Measurements from ENCODE around the gene FGD3.
A peak's percentile ranks its signal among the peaks of the same experiment; 100 is the strongest.

The FGD3 gene

GRCh38 chr9:93027750-93028149, 80.4 kb downstream of the FGD3 start:
- DNase-seq (ENCODE audit: low read depth in 2 of 2, low spot score in 1 of 2), result no peak

- DNase-seq (ENCODE audit: low read depth in 2 of 2, low spot score in 1 of 2), result peak; percentile 11 to 19
Observed at GRCh38 chr9:93028448-93029006, 81.2 kb downstream of the FGD3 start.

- DNase-seq (ENCODE audit: low read depth in 2 of 2, low spot score in 1 of 2), result no peak
Observed at GRCh38 chr9:93030642-93031628, 83.6 kb downstream of the FGD3 start.

GRCh38 chr9:93031629-93032430, 84.5 kb downstream of the FGD3 start:
- DNase-seq (ENCODE audit: low read depth in 2 of 2, low spot score in 1 of 2), result no peak

GRCh38 chr9:93032545-93032944, 85.2 kb downstream of the FGD3 start:
- no peak for DNase-seq (ENCODE audit: low read depth in 2 of 2, low spot score in 1 of 2)

GRCh38 chr9:93033531-93033930, 86.2 kb downstream of the FGD3 start:
- DNase-seq (ENCODE audit: low read depth in 2 of 2, low spot score in 1 of 2), result no peak

- no peak for DNase-seq (ENCODE audit: low read depth in 2 of 2, low spot score in 1 of 2)
Observed at GRCh38 chr9:93035106-93035660, 87.9 kb downstream of the FGD3 start.

- no peak for DNase-seq (ENCODE audit: low read depth in 2 of 2, low spot score in 1 of 2)
Observed at GRCh38 chr9:93035821-93036351, 88.6 kb downstream of the FGD3 start.

- no peak for DNase-seq (ENCODE audit: low read depth in 2 of 2, low spot score in 1 of 2)
Observed at GRCh38 chr9:93036887-93037475, 89.7 kb downstream of the FGD3 start.

- no peak for DNase-seq (ENCODE audit: low read depth in 2 of 2, low spot score in 1 of 2)
Observed at GRCh38 chr9:93037476-93037971, 90.2 kb downstream of the FGD3 start.

- no peak for DNase-seq (ENCODE audit: low read depth in 2 of 2, low spot score in 1 of 2)
Observed at GRCh38 chr9:93038918-93039317, 91.6 kb downstream of the FGD3 start.

GRCh38 chr9:93039456-93039855, 92.1 kb downstream of the FGD3 start:
- no peak for DNase-seq (ENCODE audit: low read depth in 2 of 2, low spot score in 1 of 2)

- DNase-seq (ENCODE audit: low read depth in 2 of 2, low spot score in 1 of 2), result no peak
Observed at GRCh38 chr9:93039976-93040375, 92.7 kb downstream of the FGD3 start.

GRCh38 chr9:93040409-93040808, 93.1 kb downstream of the FGD3 start:
- no peak for DNase-seq (ENCODE audit: low read depth in 2 of 2, low spot score in 1 of 2)

- DNase-seq (ENCODE audit: low read depth in 2 of 2, low spot score in 1 of 2), result no peak
Observed at GRCh38 chr9:93041108-93041802, 93.9 kb downstream of the FGD3 start.

GRCh38 chr9:93043122-93043521, 95.8 kb downstream of the FGD3 start:
- DNase-seq (ENCODE audit: low read depth in 2 of 2, low spot score in 1 of 2), result no peak

GRCh38 chr9:93045521-93045920, 98.2 kb downstream of the FGD3 start:
- no peak for DNase-seq (ENCODE audit: low read depth in 2 of 2, low spot score in 1 of 2)

- no peak for DNase-seq (ENCODE audit: low read depth in 2 of 2, low spot score in 1 of 2)
Observed at GRCh38 chr9:93048566-93049448, 101.5 kb downstream of the FGD3 start.

GRCh38 chr9:93049491-93049890, 102.2 kb downstream of the FGD3 start:
- DNase-seq (ENCODE audit: low read depth in 2 of 2, low spot score in 1 of 2), result no peak

Measured in stimulated activated CD8-positive, alpha-beta memory T cell treated with anti-CD3 and anti-CD28 coated beads, Interleukin-4, amount 100 ng/mL, for 4 hours (primary cell).